CD4-positive, alpha-beta T cell treated with Interleukin-15 for 1 hour (primary cell): Measurements from ENCODE around the gene MYO1D.
"Not testable (repeated sequence)": the region's sequence is repeated elsewhere in the genome, so short reads cannot be mapped to it uniquely, and the experiment has no call there.

Experiments used
- DNase-seq: peaks from one replicate; pipeline ENCODE4 v3.0.0-alpha.2; 2020

MYO1D gene

GRCh38 chr17:32887410-32887809 is 10.5 kb upstream of the MYO1D start:
- DNase-seq = not testable (repeated sequence)

- DNase-seq = not testable (repeated sequence)
Observed at GRCh38 chr17:32886951-32887350, 10.0 kb upstream of the MYO1D start.

GRCh38 chr17:32882734-32883133 is 5.8 kb upstream of the MYO1D start:
- DNase-seq = no peak

- DNase-seq = no peak
Observed at GRCh38 chr17:32882029-32882428, 5.1 kb upstream of the MYO1D start.

- no peak for DNase-seq
Observed at GRCh38 chr17:32880671-32881453, 3.9 kb upstream of the MYO1D start.

GRCh38 chr17:32879134-32879533 is 2.2 kb upstream of the MYO1D start:
- no peak for DNase-seq

GRCh38 chr17:32878211-32878610 is 1.3 kb upstream of the MYO1D start:
- DNase-seq = no peak

GRCh38 chr17:32877164-32877764 is 340 bp upstream of the MYO1D start:
- peak; percentile 92 for DNase-seq

- no peak for DNase-seq
Observed at GRCh38 chr17:32875923-32876416, 954 bp downstream of the MYO1D start.

- DNase-seq = no peak
Observed at GRCh38 chr17:32875230-32875917, 1.6 kb downstream of the MYO1D start.

- no peak for DNase-seq
Observed at GRCh38 chr17:32873114-32873513, 3.8 kb downstream of the MYO1D start.

- DNase-seq = peak; percentile 24
Observed at GRCh38 chr17:32871746-32872145, 5.2 kb downstream of the MYO1D start.

- DNase-seq = no peak
Observed at GRCh38 chr17:32870969-32871368, 6.0 kb downstream of the MYO1D start.

- no peak for DNase-seq
Observed at GRCh38 chr17:32870027-32870670, 6.8 kb downstream of the MYO1D start.

GRCh38 chr17:32869345-32870026 is 7.4 kb downstream of the MYO1D start:
- no peak for DNase-seq

GRCh38 chr17:32865141-32865540 is 11.8 kb downstream of the MYO1D start:
- no peak for DNase-seq

GRCh38 chr17:32863559-32863958 is 13.4 kb downstream of the MYO1D start:
- DNase-seq = no peak

GRCh38 chr17:32862940-32863339 is 14.0 kb downstream of the MYO1D start:
- DNase-seq = no peak

GRCh38 chr17:32861981-32862380 is 14.9 kb downstream of the MYO1D start:
- DNase-seq = no peak

GRCh38 chr17:32859857-32860525 is 16.9 kb downstream of the MYO1D start:
- DNase-seq = no peak

GRCh38 chr17:32855620-32856019 is 21.3 kb downstream of the MYO1D start:
- no peak for DNase-seq

- no peak for DNase-seq
Observed at GRCh38 chr17:32854832-32855389, 22.0 kb downstream of the MYO1D start.
